RWPE2 (cell line): Measurements from ENCODE around the gene LRCH4.
"Not testable (repeated sequence)": the region's sequence is repeated elsewhere in the genome, so short reads cannot be mapped to it uniquely, and the experiment has no call there.

Experiments
- ATAC-seq: fragments of 200-7000 bp; cut with Tn5 transposase; 3 replicates; pipeline ENCODE4 v1.9.1; 2021; ENCODE audit warnings: low read depth
- DNase-seq: peaks from one replicate; pipeline ENCODE4 v3.0.0-alpha.2; 2020; ENCODE audit warnings: low spot score
- H3K27ac ChIP-seq: fragments of 450-650 bp; 2 replicates; pipeline ENCODE4 v1.5.1; 2017; ENCODE audit warnings: mild to moderate bottlenecking; ENCODE audit not compliant: poor library complexity, severe bottlenecking
- H3K27me3 ChIP-seq: fragments of 250-450 bp; sonication (Bioruptor Pico); 2 replicates; pipeline ENCODE4 v1.5.1; 2021; ENCODE audit warnings: mild to moderate bottlenecking, moderate library complexity; ENCODE audit not compliant: insufficient read depth, poor library complexity, severe bottlenecking
- H3K36me3 ChIP-seq: fragments of 250-450 bp; sonication (Bioruptor Pico); 2 replicates; pipeline ENCODE4 v1.5.1; 2020; ENCODE audit warnings: low read depth, mild to moderate bottlenecking, moderate library complexity
- H3K4me1 ChIP-seq: fragments of 250-450 bp; sonication (Bioruptor Pico); 2 replicates; pipeline ENCODE4 v1.5.1; 2021; ENCODE audit warnings: mild to moderate bottlenecking, moderate library complexity; ENCODE audit not compliant: insufficient read depth, poor library complexity, severe bottlenecking
- H3K4me3 ChIP-seq: fragments of 250-450 bp; sonication (Bioruptor Pico); 2 replicates; pipeline ENCODE4 v1.5.1; 2021; ENCODE audit warnings: mild to moderate bottlenecking, moderate library complexity; ENCODE audit not compliant: severe bottlenecking
- H3K9me3 ChIP-seq: fragments of 250-450 bp; sonication (Bioruptor Pico); 2 replicates; pipeline ENCODE4 v1.5.1; 2021; ENCODE audit warnings: mild to moderate bottlenecking, moderate library complexity; ENCODE audit not compliant: severe bottlenecking
- TF ChIP-seq, protein P1 (sequence below): fragments of 450-650 bp; IDR thresholded peaks from one replicate; pipeline ENCODE4 v1.5.1; 2017; ENCODE audit warnings: mild to moderate bottlenecking, moderate library complexity; ENCODE audit not compliant: poor library complexity, severe bottlenecking

The LRCH4 gene

DNA sequence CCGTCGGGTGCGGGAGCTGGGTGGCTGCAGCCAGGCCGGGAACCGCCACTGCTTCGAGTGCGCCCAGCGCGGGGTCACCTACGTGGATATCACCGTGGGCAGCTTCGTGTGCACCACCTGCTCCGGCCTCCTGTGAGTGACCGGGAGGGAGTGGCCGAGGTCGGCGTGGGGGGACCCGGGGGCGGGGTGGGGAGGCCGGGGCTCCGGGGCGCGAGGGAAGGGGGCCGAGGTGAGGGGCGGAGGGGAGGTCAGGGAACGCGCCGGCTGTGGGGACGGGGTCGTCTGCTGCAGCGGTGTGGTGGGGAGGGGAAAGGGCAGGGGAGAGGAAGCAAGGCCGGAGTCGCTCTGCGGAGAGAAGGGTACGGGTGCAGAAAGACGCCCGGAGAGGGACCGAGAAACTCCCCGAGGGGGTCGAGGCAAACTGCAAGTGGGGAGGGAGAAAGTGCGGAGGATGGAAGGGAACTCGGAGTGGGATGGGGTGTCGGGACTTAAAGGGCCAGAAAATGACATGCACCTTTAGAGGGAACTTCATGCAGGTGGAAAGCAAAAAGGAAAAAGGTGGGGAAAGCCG, 46.4 kb downstream of the LRCH4 start:
- peaks cover 18% of the 10 kb centered on the region for H3K4me1 ChIP-seq
- H3K36me3 ChIP-seq: no peaks in the 10 kb centered on the region
- no peak for ATAC-seq
- peak overlapping the region; percentile 82 for H3K4me3 ChIP-seq
- TF ChIP-seq, protein P1, sequence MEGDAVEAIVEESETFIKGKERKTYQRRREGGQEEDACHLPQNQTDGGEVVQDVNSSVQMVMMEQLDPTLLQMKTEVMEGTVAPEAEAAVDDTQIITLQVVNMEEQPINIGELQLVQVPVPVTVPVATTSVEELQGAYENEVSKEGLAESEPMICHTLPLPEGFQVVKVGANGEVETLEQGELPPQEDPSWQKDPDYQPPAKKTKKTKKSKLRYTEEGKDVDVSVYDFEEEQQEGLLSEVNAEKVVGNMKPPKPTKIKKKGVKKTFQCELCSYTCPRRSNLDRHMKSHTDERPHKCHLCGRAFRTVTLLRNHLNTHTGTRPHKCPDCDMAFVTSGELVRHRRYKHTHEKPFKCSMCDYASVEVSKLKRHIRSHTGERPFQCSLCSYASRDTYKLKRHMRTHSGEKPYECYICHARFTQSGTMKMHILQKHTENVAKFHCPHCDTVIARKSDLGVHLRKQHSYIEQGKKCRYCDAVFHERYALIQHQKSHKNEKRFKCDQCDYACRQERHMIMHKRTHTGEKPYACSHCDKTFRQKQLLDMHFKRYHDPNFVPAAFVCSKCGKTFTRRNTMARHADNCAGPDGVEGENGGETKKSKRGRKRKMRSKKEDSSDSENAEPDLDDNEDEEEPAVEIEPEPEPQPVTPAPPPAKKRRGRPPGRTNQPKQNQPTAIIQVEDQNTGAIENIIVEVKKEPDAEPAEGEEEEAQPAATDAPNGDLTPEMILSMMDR: no peak
- no peak for DNase-seq
- no peaks in the 10 kb centered on the region for H3K9me3 ChIP-seq
- H3K27me3 ChIP-seq: no peaks in the 10 kb centered on the region
- H3K27ac ChIP-seq: peak overlapping the region; percentile 22

DNA sequence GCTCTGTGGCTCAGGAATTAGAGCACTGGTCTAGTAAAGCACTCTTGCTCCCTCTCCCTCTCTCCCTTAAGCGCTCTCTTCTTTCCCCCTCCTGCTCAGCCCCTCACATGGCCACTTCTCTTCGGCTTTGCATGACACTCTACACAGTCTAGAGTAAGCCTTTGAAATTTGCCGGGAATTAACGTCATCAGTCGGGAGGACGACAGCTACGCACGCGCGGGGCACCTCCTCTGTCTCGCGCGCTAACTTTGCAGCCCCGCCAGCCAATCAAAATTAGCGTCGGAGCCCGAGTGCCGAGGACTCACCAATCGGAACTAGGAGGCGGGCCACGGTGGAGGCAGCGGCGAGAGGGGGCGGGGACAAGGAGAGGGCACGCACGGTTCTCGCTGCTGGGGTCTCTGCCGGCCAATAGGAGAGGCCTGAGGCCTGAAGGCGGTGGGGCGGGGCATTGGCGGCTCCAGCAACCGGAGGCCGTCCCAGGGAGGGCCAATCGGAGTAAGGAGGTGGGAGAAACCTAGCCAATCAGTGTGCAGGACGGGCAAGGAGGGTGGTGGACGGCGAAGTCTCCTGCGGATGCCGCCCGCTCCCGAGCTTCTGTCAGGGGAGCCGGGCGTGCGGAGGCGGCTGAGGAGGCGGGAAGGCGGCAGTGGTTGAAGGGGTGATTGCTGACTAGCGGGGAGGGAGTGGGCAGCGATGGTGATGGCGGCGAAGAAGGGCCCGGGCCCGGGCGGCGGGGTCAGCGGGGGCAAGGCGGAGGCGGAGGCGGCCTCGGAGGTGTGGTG, 47.1 kb downstream of the LRCH4 start, which contains the start of gene AGFG2:
AGFG2 (plus strand) TSS at position 550 of the 782 bp plus-strand sequence; CDS start at position 694, 144 bp downstream.
- Histone ChIP-seq H3K36me3 (no peaks in the 10 kb centered on the region), H3K27me3 (no peaks in the 10 kb centered on the region), H3K4me1 (peaks cover 12% of the 10 kb centered on the region), H3K4me3 (peak within 1 kb of the TSS; percentile 82), H3K9me3 (no peaks in the 10 kb centered on the region), H3K27ac (peak within 1 kb of the TSS; percentile 22)
- DNase-seq (peak; percentile 100), ATAC-seq (peak; percentile 98)
- TF ChIP-seq, protein P1: no peak

DNA sequence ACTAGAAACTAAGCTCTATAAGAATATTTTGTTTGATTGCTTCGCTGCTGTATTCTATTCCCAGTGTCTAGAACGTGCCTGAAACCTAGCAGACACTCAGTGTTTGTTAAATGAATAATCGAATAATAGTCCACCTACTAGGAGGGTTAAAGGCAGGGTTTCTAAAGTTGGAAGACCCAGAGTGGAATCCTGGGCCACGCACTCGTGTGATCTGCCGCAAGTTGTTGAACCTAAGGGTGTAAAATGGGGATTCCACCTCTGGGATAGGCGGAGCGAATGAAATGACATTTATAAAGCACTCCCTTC, 47.6 kb downstream of the LRCH4 start:
- H3K9me3 ChIP-seq: no peaks in the 10 kb centered on the region
- DNase-seq: no peak
- TF ChIP-seq, protein P1: no peak
- H3K27ac ChIP-seq: no peak overlapping the region
- peak overlapping the region; percentile 32 for H3K4me3 ChIP-seq
- peaks cover 8% of the 10 kb centered on the region for H3K4me1 ChIP-seq
- H3K27me3 ChIP-seq: no peaks in the 10 kb centered on the region
- no peaks in the 10 kb centered on the region for H3K36me3 ChIP-seq
- ATAC-seq: peak; percentile 3; the same call in 1 of the 3 replicates

DNA sequence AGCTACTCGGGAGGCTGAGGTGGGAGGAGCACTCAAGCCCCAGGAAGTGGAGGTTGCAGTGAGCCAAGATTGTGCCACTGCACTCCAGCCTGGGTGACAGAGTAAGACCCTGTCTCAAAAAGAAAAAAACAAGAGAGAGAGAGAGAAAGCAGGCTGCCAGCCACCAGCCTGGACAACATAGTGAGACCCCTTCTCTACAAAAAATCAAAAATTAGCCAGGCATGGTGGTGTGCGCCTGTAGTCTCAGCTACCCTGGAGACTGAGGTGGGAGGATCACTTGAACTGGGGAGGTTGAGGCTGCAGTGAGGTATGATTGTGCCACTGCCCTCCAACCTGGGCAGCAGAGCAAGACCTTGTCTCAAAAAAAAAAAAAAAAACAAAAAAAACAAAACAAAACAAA, 49.2 kb downstream of the LRCH4 start:
- H3K27ac ChIP-seq, ATAC-seq, DNase-seq, H3K4me1 ChIP-seq, H3K9me3 ChIP-seq, H3K4me3 ChIP-seq, H3K36me3 ChIP-seq, H3K27me3 ChIP-seq: not testable (repeated sequence)

DNA sequence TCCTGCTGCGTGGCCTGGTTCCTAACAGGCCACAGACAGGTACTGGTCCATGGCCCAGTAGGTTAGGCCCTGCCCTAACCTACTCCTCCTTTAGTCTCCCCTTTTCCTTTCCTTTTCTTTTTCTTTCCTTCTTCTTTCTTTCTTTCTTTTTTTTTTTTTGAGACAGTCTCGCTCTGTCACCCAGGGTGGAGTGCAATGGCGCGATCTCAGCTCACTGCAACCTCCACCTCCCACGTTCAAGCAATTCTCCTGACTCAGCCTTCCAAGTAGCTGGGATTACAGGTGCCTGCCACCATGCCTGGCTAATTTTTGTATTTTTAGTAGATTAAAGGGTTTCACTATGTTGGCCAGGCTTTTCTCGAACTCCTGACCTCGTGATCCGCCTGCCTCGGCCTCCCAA, 49.9 kb downstream of the LRCH4 start:
- not testable (repeated sequence) for H3K27ac ChIP-seq, ATAC-seq, H3K27me3 ChIP-seq, H3K4me1 ChIP-seq, H3K4me3 ChIP-seq, DNase-seq, H3K36me3 ChIP-seq, H3K9me3 ChIP-seq
